HUES48 (cell line): ENCODE data around the gene PAXX.

Experiments used
- H3K27ac ChIP-seq: one replicate; pipeline ENCODE4 v1.7.0; 2013; ENCODE audit warnings: low read depth, low read length, inconsistent platforms
- H3K27me3 ChIP-seq: 2 replicates; pipeline ENCODE4 v1.6.1; 2013; ENCODE audit warnings: mild to moderate bottlenecking, low read length; ENCODE audit not compliant: control insufficient read depth, insufficient read depth
- H3K36me3 ChIP-seq: 2 replicates; pipeline ENCODE4 v1.6.1; 2013; ENCODE audit warnings: low read length; ENCODE audit not compliant: control insufficient read depth, insufficient read depth
- H3K4me1 ChIP-seq: 2 replicates; pipeline ENCODE4 v1.6.1; 2013; ENCODE audit warnings: mild to moderate bottlenecking, low read length; ENCODE audit not compliant: control insufficient read depth, insufficient read depth
- H3K4me3 ChIP-seq: 2 replicates; pipeline ENCODE4 v1.5.1; 2013; ENCODE audit warnings: mild to moderate bottlenecking, low read depth, low read length
- H3K9ac ChIP-seq: 2 replicates; pipeline ENCODE4 v1.6.1; 2013; ENCODE audit warnings: mild to moderate bottlenecking, low read depth, low read length, moderate library complexity
- H3K9me3 ChIP-seq: 2 replicates; pipeline ENCODE4 v1.6.1; 2013; ENCODE audit warnings: low read length; ENCODE audit not compliant: control insufficient read depth, insufficient read depth

The PAXX gene

DNA sequence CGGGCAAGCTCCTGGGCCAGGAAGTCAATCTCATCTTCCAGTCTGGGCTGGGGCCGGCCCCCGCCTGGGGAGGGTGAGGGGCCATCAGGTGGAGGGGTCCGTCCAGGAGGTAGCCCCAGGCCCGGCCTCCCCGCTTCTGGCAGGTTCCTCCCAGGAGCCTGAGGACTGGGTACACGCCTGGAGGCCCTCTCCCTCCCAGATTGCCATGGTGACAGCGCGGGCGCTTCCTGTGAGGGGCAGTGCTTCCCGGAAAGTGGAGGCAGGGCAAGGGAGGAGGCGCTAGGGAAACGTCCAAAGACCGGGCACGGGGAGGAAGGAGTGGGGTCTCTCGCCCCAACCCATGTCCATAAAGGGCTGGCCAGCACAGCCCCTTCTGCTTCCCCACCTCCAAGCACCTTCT, 48.9 kb downstream of the PAXX start:
- H3K4me3 ChIP-seq = no peak overlapping the region
- no peak overlapping the region for H3K27ac ChIP-seq

GRCh38 chr9:137042751-137043727, 50.8 kb downstream of the PAXX start:
- Histone ChIP-seq H3K36me3 (peaks cover 11% of the 10 kb centered on the region), H3K9ac (no peak overlapping the region), H3K4me1 (0 out of 2 replicates have a peak, but pooled peaks cover 3% of the 10 kb centered on the region), H3K27ac (no peak overlapping the region), H3K9me3 (no peaks in the 10 kb centered on the region), H3K27me3 (peaks cover 26% of the 10 kb centered on the region), H3K4me3 (no peak overlapping the region)

More for the DNA sequence above, 48.9 kb downstream of the PAXX start:
- no peaks in the 10 kb centered on the region for H3K9me3 ChIP-seq
- H3K36me3 ChIP-seq = peaks cover 11% of the 10 kb centered on the region
- H3K9ac ChIP-seq = no peak overlapping the region
- H3K4me1 ChIP-seq = 0 out of 2 replicates have a peak, but pooled peaks cover 3% of the 10 kb centered on the region
- peaks cover 11% of the 10 kb centered on the region for H3K27me3 ChIP-seq
